ENCODE data around the gene MRPL37.

DNA sequence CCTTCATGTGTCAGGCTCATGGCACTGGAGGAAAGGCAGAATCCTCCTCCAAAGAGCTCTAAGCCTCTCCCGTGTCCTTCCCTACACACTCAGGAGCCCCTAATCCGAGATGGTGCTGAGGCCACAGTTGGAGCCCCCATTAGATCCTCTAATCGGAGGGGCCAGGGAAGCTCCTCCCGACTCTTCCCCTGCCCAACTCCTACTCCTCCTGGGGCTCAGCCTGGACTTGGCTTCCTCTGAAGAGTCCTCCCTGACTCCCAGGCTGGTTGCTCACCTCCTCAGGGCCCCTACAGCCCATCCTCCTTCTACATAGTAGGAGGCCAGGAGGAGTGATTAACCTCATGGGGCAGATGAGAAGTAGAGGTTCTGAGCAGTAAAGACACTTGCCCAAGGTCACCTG lies 25.9 kb upstream of the MRPL37 start:
- TF ChIP-seq, protein P1, sequence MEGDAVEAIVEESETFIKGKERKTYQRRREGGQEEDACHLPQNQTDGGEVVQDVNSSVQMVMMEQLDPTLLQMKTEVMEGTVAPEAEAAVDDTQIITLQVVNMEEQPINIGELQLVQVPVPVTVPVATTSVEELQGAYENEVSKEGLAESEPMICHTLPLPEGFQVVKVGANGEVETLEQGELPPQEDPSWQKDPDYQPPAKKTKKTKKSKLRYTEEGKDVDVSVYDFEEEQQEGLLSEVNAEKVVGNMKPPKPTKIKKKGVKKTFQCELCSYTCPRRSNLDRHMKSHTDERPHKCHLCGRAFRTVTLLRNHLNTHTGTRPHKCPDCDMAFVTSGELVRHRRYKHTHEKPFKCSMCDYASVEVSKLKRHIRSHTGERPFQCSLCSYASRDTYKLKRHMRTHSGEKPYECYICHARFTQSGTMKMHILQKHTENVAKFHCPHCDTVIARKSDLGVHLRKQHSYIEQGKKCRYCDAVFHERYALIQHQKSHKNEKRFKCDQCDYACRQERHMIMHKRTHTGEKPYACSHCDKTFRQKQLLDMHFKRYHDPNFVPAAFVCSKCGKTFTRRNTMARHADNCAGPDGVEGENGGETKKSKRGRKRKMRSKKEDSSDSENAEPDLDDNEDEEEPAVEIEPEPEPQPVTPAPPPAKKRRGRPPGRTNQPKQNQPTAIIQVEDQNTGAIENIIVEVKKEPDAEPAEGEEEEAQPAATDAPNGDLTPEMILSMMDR (IDR thresholded peaks at IDR 0.05; ENCODE audit: low read length) = no peak
- no peak for TF ChIP-seq EZH2 (IDR thresholded peaks at IDR 0.05; ENCODE audit: borderline replicate concordance, low read length)
